ENCODE measurements around the gene RGS12.

GRCh38 chr4:3332498-3332897, 39.7 kb downstream of the RGS12 start:
- TF ChIP-seq CTCF (conservative IDR thresholded peaks at IDR 0.05; ENCODE audit: low read depth in 2 of 2) (no peak), POLR2AphosphoS5 (IDR thresholded peaks at IDR 0.05; ENCODE audit: low read depth) (no peak)

Measured in GM23338 (cell line).